Renal pelvis (tissue), 12 donors: ENCODE measurements around the gene CCND2. TPM values are rescaled to one million over a fixed set of nuclear protein-coding genes. Genes with fewer than 3 reads are reported as not detected.
"Not testable (repeated sequence)": the region's sequence is repeated elsewhere in the genome, so short reads cannot be mapped to it uniquely, and the experiment has no call there.

Source experiments
- DNase-seq: peaks from one replicate; pipeline ENCODE4 v3.0.0-alpha.2; 2013
- long read RNA-seq, 16 experiments: transcript quantifications; one replicate each; lab custom pipeline, GENCODE V29; 2026
- polyA plus RNA-seq, 3 donors: library from polyadenylated mRNA; unstranded; fragments of 120-200 nt; gene quantifications; one replicate each; pipeline ENCODE4 v1.2.1, GENCODE V29; 2013; ENCODE audit not compliant: insufficient read length in 3 of 3

CCND2 gene
- 10 to 100 TPM; 54.2 to 58.6 (median 58.2) TPM for polyA plus RNA-seq
- long read RNA-seq, donor 1, full-length matches to known transcripts, result 4 of 4 reads
- long read RNA-seq, donor 1, partial matches to known transcripts, result 0 of 4 reads
- long read RNA-seq, donor 1, other reads (novel, unspliced or antisense), result 0 of 4 reads
- long read RNA-seq, donor 2, full-length matches to known transcripts, result 4 of 9 reads
- long read RNA-seq, donor 2, partial matches to known transcripts, result 5 of 9 reads
- long read RNA-seq, donor 2, other reads (novel, unspliced or antisense), result 0 of 9 reads
- long read RNA-seq, donor 3, full-length matches to known transcripts, result 2 of 2 reads
- long read RNA-seq, donor 3, partial matches to known transcripts, result 0 of 2 reads
- long read RNA-seq, donor 3, other reads (novel, unspliced or antisense), result 0 of 2 reads
- long read RNA-seq, donor 4, full-length matches to known transcripts, result 2 of 2 reads
- long read RNA-seq, donor 4, partial matches to known transcripts, result 0 of 2 reads
- long read RNA-seq, donor 4, other reads (novel, unspliced or antisense), result 0 of 2 reads
- long read RNA-seq, donor 5, full-length matches to known transcripts, result 4 of 4 reads
- long read RNA-seq, donor 5, partial matches to known transcripts, result 0 of 4 reads
- long read RNA-seq, donor 5, other reads (novel, unspliced or antisense), result 0 of 4 reads
- long read RNA-seq, donor 6, full-length matches to known transcripts, result 9 of 19 reads
- long read RNA-seq, donor 6, partial matches to known transcripts, result 10 of 19 reads
- long read RNA-seq, donor 6, other reads (novel, unspliced or antisense), result 0 of 19 reads
- long read RNA-seq, donor 7, full-length matches to known transcripts, result 13 of 18 reads
- long read RNA-seq, donor 7, partial matches to known transcripts, result 5 of 18 reads
- long read RNA-seq, donor 7, other reads (novel, unspliced or antisense), result 0 of 18 reads
- long read RNA-seq, donor 8, full-length matches to known transcripts, result 5 of 5 reads
- long read RNA-seq, donor 8, partial matches to known transcripts, result 0 of 5 reads
- long read RNA-seq, donor 8, other reads (novel, unspliced or antisense), result 0 of 5 reads
- long read RNA-seq, donor 9, full-length matches to known transcripts, result 7 of 15 reads
- long read RNA-seq, donor 9, partial matches to known transcripts, result 8 of 15 reads
- long read RNA-seq, donor 9, other reads (novel, unspliced or antisense), result 0 of 15 reads
- long read RNA-seq, donor 10, full-length matches to known transcripts, result 7 of 7 reads
- long read RNA-seq, donor 10, partial matches to known transcripts, result 0 of 7 reads
- long read RNA-seq, donor 10, other reads (novel, unspliced or antisense), result 0 of 7 reads
- long read RNA-seq, donor 11, full-length matches to known transcripts, result 4 of 4 reads
- long read RNA-seq, donor 11, partial matches to known transcripts, result 0 of 4 reads
- long read RNA-seq, donor 11, other reads (novel, unspliced or antisense), result 0 of 4 reads
- long read RNA-seq, donor 12, full-length matches to known transcripts, result 11 of 17 reads
- long read RNA-seq, donor 12, partial matches to known transcripts, result 6 of 17 reads
- long read RNA-seq, donor 12, other reads (novel, unspliced or antisense), result 0 of 17 reads
- long read RNA-seq, donor 13, full-length matches to known transcripts, result 3 of 3 reads
- long read RNA-seq, donor 13, partial matches to known transcripts, result 0 of 3 reads
- long read RNA-seq, donor 13, other reads (novel, unspliced or antisense), result 0 of 3 reads
- long read RNA-seq, donor 14, result 0 reads
- long read RNA-seq, donor 15, full-length matches to known transcripts, result 6 of 12 reads
- long read RNA-seq, donor 15, partial matches to known transcripts, result 6 of 12 reads
- long read RNA-seq, donor 15, other reads (novel, unspliced or antisense), result 0 of 12 reads
- long read RNA-seq, donor 16, full-length matches to known transcripts, result 8 of 8 reads
- long read RNA-seq, donor 16, partial matches to known transcripts, result 0 of 8 reads
- long read RNA-seq, donor 16, other reads (novel, unspliced or antisense), result 0 of 8 reads

GRCh38 chr12:4273652-4274395, at the start of gene CCND2:
TSS of gene CCND2 (plus strand) at chr12:4273762. CDS start at chr12:4274041, 279 bp downstream.
- peak; percentile 95 for DNase-seq

- no peak for DNase-seq
These were observed 49.2 kb upstream of the CCND2 start for GRCh38 chr12:4224206-4224889.

- DNase-seq, result no peak
These were observed 48.0 kb upstream of the CCND2 start for GRCh38 chr12:4225571-4225970.

DNA sequence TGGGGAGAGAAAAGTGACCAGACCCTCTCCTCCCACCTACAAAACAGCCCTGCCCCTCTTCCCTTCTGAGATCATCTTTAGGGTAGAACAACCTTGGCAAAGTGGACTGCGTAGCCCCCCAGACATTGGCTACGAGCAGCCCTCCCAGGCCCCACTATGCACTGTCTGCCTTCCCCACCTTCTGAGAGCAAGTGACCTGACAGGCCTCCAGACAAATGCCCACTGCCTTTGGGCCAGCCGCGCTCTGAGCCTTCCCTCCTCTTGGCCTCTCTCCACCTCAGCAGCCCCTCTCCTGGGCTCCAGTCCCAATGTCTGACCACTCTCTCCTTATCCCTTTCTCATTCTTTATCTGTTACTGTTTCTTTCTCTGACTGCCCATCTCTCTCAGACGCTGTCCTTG, 46.5 kb upstream of the CCND2 start:
- DNase-seq, result no peak

- DNase-seq, result no peak
These were observed 45.4 kb upstream of the CCND2 start for GRCh38 chr12:4228122-4228580.

GRCh38 chr12:4230526-4230925, 43.0 kb upstream of the CCND2 start:
- DNase-seq, result no peak

- DNase-seq, result no peak
These were observed 35.0 kb upstream of the CCND2 start for GRCh38 chr12:4238577-4238976.

- DNase-seq, result no peak
These were observed 33.8 kb upstream of the CCND2 start for GRCh38 chr12:4239746-4240145.

- DNase-seq, result no peak
These were observed 33.3 kb upstream of the CCND2 start for GRCh38 chr12:4240161-4240783.

DNA sequence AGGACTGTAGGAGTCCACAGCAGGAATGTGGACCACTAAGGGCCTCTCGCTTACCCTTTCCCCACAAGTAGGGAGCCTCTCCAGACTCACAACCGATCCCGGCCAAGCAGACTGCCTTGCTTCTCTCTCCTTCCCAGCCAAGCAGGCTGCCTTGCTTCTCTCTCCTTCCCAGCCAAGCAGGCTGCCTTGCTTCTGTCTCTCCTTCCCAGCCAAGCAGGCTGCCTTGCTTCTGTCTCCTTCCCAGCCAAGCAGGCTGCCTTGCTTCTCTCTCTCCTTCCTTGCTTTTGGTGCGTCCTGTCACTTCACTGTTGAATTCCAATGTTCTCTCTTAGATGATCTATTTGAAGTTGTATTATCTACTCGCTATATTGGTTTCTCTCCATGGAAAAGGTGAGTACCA, 32.6 kb upstream of the CCND2 start:
- DNase-seq, result no peak

- DNase-seq, result no peak
These were observed 32.0 kb upstream of the CCND2 start for GRCh38 chr12:4241592-4241991.

- no peak for DNase-seq
These were observed 31.0 kb upstream of the CCND2 start for GRCh38 chr12:4242595-4242994.

DNA sequence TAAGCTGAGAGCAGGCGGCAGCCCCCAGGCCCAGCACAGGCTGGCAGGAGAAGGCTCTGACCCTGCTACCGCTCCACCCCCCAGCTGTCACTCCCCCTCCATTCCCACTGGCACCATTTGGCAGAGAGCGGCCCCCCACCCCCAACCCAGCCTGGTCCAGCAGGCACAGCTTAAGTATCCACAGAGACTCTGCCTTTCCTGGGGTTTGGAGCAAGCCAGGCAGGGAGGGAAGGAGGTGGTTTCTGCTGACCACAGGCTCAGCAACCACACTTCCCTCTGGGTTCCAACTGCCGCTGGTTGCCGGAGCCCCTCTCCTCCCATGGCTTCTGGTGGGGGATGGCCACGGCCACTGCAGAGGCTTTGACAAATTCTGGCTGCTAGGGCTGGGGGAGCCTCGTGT, 30.5 kb upstream of the CCND2 start:
- DNase-seq, result no peak

DNA sequence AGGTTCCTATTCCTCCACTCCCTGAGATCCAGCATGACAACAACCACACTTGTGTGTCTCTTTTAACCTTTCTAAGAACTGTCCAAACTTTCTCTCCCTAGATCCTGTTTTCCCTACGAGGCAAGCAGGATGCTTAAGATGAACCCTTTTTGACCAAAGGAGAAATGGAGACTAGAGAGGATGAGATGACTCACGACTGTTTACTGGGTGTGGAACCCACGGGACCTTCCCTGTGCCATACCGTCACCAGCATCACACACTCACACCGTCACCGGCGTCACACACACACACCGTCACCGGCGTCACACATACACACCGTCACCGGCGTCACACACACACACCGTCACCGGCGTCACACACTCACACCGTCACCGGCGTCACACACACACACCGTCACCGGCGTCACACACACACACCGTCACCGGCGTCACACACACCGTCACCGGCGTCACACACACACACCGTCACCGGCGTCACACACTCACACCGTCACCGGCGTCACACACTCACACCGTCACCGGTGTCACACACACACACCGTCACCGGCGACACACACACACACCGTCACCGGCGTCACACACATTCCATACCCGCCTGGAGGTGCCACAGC, 30.0 kb upstream of the CCND2 start:
- DNase-seq, result not testable (repeated sequence)

DNA sequence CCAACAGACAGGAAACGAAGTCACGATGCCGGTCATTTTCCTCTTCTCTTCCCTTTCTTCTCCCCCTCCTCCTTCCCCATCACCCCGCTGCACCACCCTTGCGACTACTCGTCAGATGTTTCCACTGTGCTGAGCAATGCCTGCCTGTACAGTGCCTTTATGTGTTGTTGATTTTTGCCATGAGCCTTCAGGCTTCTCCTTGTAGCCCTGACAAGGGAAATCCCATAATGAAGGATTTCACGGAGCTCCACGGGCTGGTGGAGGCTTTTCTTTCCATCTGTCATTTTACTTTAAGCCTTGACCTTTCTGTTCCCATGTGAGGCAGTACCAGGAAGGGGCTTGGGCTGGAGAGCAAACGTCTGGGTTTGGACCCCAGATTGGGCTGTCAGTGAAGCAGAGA, 28.7 kb upstream of the CCND2 start:
- no peak for DNase-seq

DNA sequence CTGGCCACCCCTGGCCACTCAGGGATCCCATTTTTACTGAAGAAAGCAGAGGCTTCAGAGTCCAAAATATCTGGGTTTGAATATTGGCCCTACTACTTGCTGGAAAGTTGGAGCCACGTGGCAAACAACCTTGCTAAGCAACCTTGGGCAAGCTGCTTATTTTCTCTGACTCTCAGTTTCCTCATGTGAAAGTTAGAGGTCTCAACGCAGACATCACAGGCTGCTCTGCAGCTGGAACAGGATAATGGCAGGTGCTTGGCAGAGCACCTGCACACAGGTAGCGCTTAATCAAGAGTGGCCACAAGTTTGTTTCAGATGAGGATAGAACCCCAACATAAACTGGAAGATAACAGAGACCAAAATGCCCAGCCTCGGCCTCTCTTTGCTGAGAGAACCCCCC, 28.1 kb upstream of the CCND2 start:
- DNase-seq, result no peak

GRCh38 chr12:4246116-4246515, 27.4 kb upstream of the CCND2 start:
- DNase-seq, result no peak

GRCh38 chr12:4250691-4251090, 22.9 kb upstream of the CCND2 start:
- no peak for DNase-seq
